Stimulated activated CD4-positive, alpha-beta T cell treated with anti-CD3 and anti-CD28 coated beads, TNF-alpha, amount 100 ng/mL, for 4 hours (primary cell): ENCODE data around the gene ATP6AP1.

Experiments
- DNase-seq, 3 experiments: peaks; one replicate each; pipeline ENCODE4 v3.0.0-alpha.2; 2020; ENCODE audit warnings: low read depth in 3 of 3

The ATP6AP1 gene

DNA sequence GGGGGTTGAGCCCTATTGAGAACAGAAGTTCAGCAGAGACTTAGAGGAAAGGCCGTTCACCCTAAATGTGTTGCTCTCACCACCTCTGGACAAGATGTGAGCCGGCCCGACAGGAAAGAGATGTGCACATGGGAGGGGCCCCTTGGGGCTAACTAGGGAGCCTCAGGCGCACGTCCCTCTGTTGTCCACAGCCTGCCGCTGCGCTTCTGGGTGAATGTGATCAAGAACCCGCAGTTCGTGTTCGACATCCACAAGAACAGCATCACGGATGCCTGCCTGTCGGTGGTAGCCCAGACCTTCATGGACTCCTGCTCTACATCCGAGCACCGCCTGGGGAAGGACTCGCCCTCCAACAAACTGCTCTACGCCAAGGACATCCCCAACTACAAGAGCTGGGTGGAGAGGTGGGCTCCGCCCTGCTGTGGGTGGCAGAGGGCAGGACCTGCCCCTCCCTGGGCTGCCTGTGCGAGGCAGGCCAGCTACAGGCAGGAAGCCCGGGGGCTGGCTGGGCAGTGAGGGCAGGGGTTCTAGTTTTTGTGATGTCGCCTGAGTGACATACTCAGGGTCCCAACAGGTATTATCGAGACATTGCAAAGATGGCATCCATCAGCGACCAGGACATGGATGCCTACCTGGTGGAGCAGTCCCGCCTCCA lies 42.6 kb downstream of the ATP6AP1 start:
- DNase-seq: no peak

DNA sequence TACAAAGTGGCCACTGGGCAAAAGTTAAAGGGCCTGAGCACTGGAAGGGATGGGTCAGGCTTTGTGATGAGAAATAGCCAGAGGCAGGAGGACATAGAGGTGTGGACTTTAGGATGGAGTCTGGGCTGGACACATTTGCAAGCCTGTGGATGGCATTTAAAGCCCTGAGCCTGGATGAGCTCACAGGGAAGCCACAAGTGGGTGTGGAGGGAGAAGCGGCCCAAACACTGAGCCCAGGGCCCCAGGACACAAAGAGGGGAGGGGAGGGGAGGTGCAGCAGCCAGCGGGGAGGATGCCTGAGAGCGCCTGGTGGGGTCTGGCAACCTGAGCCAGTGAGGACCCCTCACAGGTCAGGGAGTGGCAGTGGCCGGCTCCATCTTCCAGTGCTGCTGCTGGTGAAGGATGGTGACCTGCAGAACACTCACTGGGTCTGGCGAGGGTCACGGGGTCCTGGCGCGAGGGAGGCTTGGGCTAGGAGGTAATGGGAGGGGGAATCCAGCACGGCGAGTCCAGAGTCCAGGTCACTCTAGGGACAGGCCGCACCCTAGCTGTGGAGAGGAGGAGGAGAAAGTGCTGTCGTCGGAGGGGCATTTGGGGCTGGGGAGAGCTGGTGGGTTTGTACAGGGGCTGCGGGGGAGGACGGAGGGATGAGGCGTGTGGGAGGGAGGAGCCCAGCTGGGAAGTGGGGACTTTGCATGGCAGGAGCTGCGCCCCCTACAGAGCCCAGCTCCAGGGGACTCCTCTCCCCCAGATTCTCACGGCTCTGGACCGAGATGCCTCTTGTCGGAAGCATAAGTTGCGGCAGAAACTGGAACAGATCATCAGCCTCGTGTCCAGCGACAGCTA lies 43.6 kb downstream of the ATP6AP1 start:
- DNase-seq: no peak

DNA sequence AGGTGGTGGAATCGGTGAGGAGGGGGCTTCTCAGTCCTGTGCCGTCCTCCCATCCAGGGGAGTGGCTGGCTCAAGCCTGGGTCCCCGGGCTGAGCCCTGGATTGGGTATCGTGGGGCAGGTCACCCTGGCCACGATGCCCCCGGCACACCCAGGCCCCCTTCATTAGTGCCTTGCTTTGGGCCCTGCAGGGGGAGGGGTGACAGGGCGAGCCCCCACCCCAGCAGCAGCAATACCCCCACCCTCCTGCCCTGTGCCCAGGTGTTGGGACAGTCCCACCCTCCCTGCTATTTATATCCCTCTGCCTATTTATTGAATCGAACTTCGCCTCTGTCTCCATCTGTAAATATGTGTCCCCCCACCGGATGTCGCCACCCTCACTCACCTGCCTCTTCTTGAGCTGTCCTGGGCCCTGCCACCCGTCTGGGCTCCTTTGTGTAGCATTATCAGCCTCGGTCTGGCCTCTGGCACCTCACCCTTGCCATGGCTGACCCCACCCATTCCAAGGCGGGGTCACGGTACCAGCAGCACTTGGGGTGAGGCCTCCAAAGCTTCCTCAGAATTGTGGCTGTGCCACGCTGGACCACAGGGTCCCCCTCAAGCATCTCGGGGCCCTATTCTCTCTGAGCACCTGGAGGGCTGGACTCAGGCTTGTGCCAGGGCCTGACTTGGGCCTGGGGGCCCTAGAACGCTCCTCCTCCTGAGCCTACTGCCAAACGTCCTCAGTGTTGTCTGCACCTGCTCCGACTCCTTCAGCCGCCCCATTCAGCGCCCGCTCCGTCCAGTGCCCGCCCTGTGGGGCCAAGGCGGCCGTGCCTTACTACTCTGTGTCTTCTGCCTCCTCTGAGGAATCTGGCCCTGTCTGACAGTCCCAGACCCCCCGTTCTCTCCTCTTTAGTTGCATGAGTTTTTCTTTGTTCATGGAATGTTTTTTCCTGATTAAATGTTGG lies 44.5 kb downstream of the ATP6AP1 start:
- DNase-seq: no peak

DNA sequence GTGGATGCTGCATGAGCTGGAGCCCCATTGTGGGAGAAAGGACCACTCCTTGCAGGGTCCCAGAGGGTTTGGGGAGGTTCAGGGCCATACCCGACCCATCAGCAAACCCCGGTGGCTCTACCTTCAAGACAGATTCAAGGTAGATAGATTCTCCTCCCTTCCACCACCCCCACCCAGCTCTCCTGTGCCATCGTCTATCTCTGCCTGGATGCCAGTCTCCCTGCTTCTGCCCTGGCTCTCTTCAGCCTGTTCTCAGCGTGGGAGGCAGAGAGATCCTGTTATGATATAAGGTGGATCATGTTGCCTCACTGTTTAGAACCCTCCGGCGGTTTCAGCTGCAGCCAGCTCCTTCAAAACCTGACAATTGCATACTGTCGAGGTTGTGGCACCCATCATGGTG lies 45.2 kb downstream of the ATP6AP1 start:
- no peak for DNase-seq

DNA sequence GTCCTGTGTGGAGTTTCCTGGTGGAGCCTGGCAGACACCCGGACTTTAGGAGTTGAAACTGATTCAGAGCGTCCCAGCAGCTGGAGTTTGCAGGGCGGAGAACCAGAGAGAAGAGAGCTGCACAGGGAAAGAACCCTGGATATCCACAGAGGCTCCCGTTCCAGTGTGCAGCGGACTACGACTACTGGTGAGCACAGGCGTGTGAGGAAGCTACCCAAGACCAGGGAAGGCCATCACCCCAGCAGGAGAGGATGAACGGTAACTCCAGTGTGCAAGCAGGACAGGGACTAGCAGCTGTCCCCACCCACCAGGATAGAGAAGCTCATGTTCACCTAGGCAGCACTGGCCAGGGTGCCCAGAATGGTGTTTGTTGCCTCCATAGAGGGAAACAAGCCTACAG lies 48.3 kb downstream of the ATP6AP1 start:
- DNase-seq: no peak

DNA sequence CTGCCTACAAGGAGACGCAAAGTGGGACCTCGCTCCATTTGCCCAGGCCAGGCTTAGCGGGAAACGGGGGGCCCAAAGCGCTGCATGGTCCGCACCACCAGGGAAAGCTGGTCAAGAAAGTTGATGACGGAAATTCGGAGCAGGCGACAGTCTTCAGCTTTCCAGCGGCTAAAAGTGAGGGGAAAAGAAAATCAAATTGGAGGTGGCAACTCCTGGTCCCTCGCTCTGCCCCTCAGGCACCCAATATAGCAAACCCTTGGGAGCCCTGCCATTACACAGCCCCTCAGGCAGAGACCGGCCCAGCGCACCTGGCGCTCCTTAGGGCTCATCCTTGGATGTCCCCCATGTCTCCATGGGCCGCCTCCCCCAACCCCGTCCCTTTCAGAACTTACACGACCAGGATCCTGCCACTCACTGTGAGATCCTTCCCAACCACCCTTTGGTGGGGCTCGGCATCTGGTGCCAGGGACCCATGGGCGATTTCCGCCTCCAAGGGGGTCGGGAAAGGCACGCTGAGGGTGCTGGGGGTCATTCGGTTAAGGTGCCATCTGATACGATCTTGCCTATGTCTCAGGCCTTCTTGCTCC lies 49.5 kb downstream of the ATP6AP1 start:
- DNase-seq: no peak

DNA sequence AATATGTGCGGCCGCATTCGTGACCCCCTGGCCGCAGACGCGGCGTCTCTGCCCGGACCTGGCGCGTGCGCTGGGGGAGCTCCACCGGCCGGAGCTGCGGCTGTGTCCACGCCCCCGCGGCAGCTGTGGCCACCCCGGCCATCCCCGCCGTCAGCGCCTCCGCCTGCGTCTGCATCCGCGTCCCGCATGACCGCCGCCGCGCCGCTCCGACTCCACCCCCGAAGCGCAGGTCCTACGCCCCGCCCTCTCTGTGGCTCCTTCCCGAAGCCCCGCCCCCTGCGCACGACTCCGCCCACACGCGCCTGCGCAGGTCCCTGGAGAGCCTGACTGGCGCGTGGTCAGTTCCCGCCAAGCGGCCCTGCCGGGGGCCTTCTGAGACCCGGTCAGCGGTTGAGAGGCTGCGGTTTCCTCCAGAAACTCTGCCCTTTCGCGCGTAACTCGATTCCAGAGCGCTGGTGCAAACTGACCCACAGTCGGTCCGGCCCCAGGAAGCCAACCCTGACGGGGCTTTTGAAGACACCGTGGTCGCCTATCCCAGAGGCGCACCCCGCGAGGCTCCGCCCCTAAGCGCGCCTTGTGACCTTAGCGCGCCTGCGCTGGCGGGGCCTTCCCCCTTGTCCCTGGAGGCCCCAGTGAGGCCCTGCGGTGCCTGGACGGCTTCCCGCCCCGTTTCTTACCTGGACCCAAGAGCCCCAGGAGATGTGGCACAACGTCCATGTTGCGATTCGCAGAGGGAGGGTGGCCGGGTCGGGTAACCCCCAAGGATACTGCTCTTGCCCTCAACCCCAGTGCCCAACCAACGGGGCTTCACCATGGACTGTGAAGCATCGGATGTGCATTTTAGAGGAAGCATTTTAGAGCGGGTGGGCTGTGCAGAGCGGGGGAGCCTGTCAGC lies 50.5 kb downstream of the ATP6AP1 start, which contains the start of gene LAGE3:
TSS of gene LAGE3 (minus strand) at position 554 of the 895 bp plus-strand sequence. CDS start at position 188, 366 bp downstream.
- peak; percentile 88 for DNase-seq

DNA sequence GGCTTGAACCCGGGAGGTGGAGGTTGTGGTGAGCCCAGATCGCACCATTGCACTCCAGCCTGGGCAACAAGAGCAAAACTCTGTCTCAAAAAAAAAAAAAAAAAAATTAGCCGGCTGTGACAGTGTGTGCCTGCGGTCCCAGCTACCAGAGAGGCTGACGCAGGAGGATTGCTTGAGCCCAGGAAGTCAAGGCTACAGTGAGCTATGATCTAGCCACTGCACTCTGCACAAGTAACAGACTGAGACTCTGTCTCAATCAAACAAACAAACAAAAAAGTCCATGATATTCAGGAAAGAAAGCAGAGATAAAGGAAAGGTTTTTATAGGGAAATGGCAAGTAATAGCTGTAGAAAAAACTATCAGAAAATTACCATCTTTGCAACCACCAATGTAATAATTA lies 52.7 kb downstream of the ATP6AP1 start:
- DNase-seq: no peak

DNA sequence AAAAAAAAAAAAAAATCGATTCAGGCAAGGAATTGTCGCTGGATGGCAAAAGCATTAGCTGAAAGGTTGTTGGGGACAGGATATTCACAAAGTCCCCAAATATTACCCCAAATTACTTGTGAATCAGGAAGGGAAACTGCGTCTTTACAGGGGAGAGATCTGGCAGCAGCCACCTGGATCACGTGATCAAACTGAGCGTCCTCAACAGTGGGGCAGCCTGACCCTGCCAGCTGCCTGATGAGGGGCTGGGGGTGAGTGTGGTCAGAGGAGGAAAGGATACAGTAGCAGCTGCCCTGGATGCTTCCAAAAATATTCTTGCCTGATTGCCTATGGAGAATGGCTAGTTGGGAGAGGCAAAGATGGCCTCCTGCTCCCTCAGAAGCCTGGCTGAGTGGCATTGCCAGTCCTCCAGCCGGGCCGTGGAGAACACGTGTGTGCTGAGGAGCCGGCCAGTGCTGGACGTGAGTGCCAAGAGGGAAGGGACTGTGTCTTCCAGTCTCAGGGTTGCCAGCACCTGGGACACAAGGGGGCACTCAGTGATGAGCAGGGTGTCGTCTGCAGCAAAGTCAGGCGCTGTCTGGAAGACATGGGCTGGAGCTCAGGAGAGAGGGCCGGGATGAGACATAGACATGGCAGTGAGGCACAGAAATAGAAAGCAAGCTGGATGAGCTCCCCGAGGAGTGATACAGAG lies 53.6 kb downstream of the ATP6AP1 start:
- no peak for DNase-seq

DNA sequence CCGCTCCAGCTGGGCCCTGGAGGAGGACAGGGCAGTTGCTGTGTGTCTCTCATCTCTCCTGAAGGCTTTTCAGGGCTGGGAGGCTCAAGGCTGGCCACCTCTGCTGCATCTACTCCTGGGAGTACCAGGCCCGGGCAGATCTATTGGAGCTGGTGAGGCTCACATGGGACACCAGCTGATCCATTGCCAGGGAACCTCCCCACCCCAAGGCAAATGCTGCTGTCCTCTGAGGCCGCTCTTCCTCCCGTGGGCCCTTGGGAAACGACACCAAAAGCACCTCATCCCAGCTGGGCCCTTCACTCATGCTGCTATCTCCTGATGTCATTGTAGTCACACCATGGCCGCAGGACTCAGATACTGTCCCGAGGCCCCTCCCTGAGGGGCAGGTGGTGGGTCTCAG lies 54.3 kb downstream of the ATP6AP1 start:
- DNase-seq: no peak

DNA sequence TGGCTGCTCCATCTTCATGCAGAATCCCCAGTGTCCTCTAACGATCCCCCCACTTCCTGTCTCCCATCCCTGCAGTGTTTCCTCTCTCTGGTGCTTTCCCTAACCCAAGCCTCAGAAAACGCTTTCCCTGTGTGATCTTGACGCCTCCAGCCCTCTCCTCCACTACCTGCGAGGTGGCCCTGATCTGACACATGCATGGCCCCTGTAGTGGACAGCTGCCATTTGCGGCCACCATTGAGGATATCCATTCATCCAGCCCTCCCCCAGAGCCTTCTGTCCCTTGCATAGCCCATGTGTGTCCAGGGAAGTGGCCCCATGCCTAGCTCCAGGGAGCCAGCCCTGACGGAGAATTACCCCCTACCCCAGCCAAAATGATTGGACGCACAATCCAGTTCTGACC lies 54.8 kb downstream of the ATP6AP1 start:
- DNase-seq: no peak

DNA sequence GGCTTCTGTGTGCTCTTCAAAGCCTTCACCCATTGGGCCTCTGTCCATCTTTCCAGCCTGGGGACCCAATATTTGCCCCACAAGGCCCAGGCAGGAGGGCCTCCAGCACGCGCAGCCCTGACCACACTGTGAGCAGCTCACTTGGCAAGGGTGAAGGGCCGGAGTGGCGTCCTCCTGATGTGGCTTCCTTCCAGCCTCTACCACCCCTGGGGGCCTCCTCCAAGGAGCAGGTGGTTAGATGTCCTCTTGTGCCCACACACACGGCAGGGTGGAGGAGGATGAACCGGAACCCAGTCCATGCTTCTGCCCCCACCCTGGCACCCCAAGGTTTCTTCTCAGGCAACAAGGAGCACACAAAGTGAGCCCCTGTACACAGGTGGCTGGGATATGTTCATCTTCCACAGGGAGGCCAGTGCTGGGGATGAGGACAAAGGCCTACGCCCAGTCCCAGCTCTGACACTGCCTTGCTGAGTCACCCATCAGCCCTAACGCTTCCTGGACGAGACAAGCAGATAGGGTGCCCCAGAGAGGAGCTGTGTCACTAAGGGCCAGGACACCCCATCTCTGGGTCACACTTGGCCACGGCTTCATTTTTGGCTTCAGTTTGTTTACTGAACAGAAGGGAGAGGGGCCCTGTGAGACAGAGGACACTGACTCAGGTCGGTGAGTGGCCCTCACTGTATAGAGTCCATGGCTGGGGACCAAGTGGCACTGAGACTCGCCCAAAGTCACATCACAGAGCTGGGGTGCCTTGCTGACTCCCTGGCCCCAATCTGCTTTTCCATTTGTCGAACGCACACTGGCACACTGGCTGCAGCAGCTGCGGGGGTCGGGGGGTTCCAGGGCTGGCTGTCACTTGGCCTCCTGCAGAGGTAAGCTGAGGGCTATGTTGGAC lies 56.0 kb downstream of the ATP6AP1 start:
- no peak for DNase-seq

DNA sequence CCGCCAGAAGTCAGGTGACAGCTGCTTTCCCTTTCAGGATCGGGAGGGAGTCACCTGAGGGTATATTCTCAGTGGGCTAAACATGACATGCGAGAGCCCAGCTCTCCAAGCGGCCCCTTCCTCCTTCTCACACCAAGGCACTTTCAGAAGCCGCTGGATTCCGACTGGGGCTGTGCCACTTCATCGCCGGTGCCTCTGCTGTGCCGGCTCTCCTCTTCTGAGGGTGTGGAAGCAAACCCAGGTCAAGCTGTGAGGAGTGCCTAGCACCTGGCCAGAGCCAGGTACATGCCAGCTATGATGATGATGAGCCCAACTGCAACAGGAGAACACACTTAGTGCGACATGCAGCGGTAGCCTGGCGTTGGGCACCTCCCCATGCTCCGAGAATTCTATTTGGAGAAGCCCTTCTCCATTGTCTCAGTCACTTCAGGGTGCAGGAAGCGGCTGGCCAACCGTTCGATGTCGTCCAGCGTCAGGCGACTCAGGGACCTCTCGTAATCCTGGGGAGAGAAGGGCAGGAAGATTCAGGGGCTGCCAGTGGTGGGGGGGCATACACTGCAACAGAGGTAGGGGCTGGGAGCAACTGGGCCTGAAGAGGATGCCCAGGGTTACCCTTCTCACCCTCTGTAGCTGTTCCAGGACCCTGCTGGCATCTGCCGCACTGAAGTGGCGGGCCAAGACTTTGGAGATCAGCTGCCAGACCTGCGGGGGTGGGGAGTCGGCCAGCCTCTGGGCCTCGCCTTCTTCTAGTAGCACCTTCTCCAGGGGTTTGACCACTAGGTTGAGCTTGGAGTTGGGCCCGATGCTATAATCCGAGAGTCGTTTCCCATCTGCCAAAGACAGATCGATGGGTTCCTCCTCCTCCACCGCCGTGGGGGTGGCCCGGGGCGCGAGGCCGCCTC lies 56.9 kb downstream of the ATP6AP1 start:
- no peak for DNase-seq

DNA sequence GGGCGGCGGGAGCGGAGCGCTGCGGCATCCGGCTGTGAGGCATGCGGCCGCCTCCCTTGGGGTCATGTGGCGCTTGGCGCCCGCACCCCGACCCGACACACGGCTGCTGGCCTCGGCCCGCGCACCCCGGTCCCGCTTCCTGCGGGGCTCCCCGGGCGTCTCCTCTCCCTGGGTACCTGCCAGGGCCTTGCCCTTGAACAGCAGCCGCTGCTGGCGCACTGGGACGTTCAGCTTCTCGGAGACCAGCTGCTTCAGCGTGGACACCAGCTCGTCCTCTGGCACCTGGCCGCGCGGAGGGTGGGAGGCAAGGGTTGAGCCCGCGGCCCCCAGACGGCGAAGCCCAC lies 57.5 kb downstream of the ATP6AP1 start:
- no peak for DNase-seq
